H1 (cell line): ENCODE measurements around the gene GPRIN1. TPM values are rescaled to one million over a fixed set of nuclear protein-coding genes. Genes with fewer than 3 reads are reported as not detected.

Source experiments
- CTCF ChIA-PET: fragments of 300-600 bp; sonication (Branson Sonifier 250); formaldehyde crosslinking; loops from one replicate; lab custom pipeline; 2021; ENCODE audit not compliant: partially characterized antibody; lab: Charles Lee
- POLR2A ChIA-PET: fragments of 300-600 bp; sonication (Branson Sonifier 250); formaldehyde crosslinking; loops from one replicate; lab custom pipeline; 2021; ENCODE audit warnings: inconsistent platforms; ENCODE audit not compliant: partially characterized antibody; lab: Charles Lee
- DNase-seq, 2 experiments: peaks; one replicate each; pipeline versions ENCODE4 v3.0.0 to v3.0.0-alpha.2; 2010 to 2022; ENCODE audit warnings: low spot score in 2 of 2, low read depth in 1 of 2, mixed read lengths in 1 of 2
- FAIRE-seq: peaks from 2 replicates; lab custom pipeline; 2011; peaks lifted over from hg19 to GRCh38; lab: Jason Lieb, UNC
- H2AFZ ChIP-seq: 2 replicates; pipeline ENCODE4 v1.8.1; 2012; ENCODE audit warnings: low read length, inconsistent platforms
- H2AK5ac ChIP-seq: 2 replicates; pipeline ENCODE4 v1.6.1; 2013; ENCODE audit warnings: low read depth, low read length
- H2BK120ac ChIP-seq: replicated peaks from 2 replicates; pipeline ENCODE3; 2013; ENCODE audit warnings: low read depth, low read length, inconsistent platforms
- H2BK12ac ChIP-seq: 2 replicates; pipeline ENCODE4 v1.6.1; 2013; ENCODE audit warnings: low read depth, low read length
- H2BK15ac ChIP-seq: 2 replicates; pipeline ENCODE4 v1.6.1; 2013; ENCODE audit warnings: low read length
- H2BK20ac ChIP-seq: 2 replicates; pipeline ENCODE4 v1.6.1; 2013; ENCODE audit warnings: low read length
- H2BK5ac ChIP-seq: 2 replicates; pipeline ENCODE4 v1.6.1; 2013; ENCODE audit warnings: low read depth, low read length
- H3K14ac ChIP-seq: 2 replicates; pipeline ENCODE4 v1.6.1; 2013; ENCODE audit warnings: inconsistent platforms; ENCODE audit not compliant: insufficient read length
- H3K18ac ChIP-seq: 2 replicates; pipeline ENCODE4 v1.6.1; 2013; ENCODE audit warnings: low read length; ENCODE audit errors: extremely low read depth
- H3K23ac ChIP-seq: 2 replicates; pipeline ENCODE4 v1.6.1; 2013; ENCODE audit warnings: inconsistent platforms; ENCODE audit not compliant: insufficient read length
- H3K23me2 ChIP-seq: 2 replicates; pipeline ENCODE4 v1.6.1; 2013; ENCODE audit warnings: low read depth, low read length
- H3K27ac ChIP-seq: 2 replicates; pipeline ENCODE4 v1.6.1; 2011; ENCODE audit warnings: low read depth, low read length, inconsistent platforms
- H3K27me3 ChIP-seq, 4 experiments: replicated peaks in 1 of 4; 1 replicate in 1 of 4; 2 replicates in 3 of 4; pipeline versions ENCODE4 v1.6.1 to v1.8.1; 2011 to 2013; ENCODE audit warnings: low read length in 3 of 4, mild to moderate bottlenecking in 3 of 4, inconsistent platforms in 2 of 4, mixed read lengths in 2 of 4, moderate library complexity in 1 of 4; ENCODE audit not compliant: control insufficient read depth in 3 of 4, insufficient read depth in 3 of 4; ENCODE audit errors: extremely low read depth in 1 of 4
- H3K36me3 ChIP-seq, 4 experiments: 2 replicates each; pipeline versions ENCODE4 v1.6.1 to v1.8.1; 2011 to 2013; ENCODE audit warnings: mild to moderate bottlenecking in 4 of 4, low read length in 3 of 4, moderate library complexity in 2 of 4, control low read depth in 1 of 4, inconsistent platforms in 1 of 4; ENCODE audit not compliant: insufficient read depth in 4 of 4, control insufficient read depth in 2 of 4
- H3K4ac ChIP-seq: replicated peaks from 2 replicates; pipeline ENCODE3; 2013; ENCODE audit warnings: low read length, low read depth, mixed read lengths, inconsistent platforms; ENCODE audit not compliant: insufficient read length
- H3K4me1 ChIP-seq, 4 experiments: replicated peaks in 1 of 4; 1 replicate in 1 of 4; 2 replicates in 3 of 4; pipeline versions ENCODE4 v1.6.1 to v1.8.1; 2011 to 2013; ENCODE audit warnings: low read length in 3 of 4, inconsistent platforms in 2 of 4, mixed read lengths in 1 of 4; ENCODE audit not compliant: insufficient read depth in 4 of 4, control insufficient read depth in 3 of 4
- H3K4me2 ChIP-seq, 2 experiments: 2 replicates each; pipeline versions ENCODE4 v1.6.1 to v1.8.1; 2011 to 2013; ENCODE audit warnings: low read depth in 2 of 2, low read length in 2 of 2, control low read depth in 1 of 2, inconsistent platforms in 1 of 2, mild to moderate bottlenecking in 1 of 2; ENCODE audit not compliant: insufficient read depth in 1 of 2
- H3K4me3 ChIP-seq, 4 experiments: fragments of 200-600, 300-600 bp in 1 of 4; sonication (generic), shearing (Covaris generic), sonication (Bioruptor Twin) in 1 of 4; 2 replicates each; pipeline versions ENCODE4 v1.5.1 to v1.8.1; 2011 to 2016; ENCODE audit warnings: low read length in 4 of 4, low read depth in 3 of 4, control low read depth in 2 of 4, inconsistent platforms in 2 of 4, mild to moderate bottlenecking in 2 of 4, mixed read lengths in 1 of 4, moderate library complexity in 1 of 4; ENCODE audit not compliant: insufficient read depth in 2 of 4; ENCODE audit errors: extremely low read depth in 1 of 4
- H3K56ac ChIP-seq: replicated peaks from 2 replicates; pipeline ENCODE3; 2013; ENCODE audit warnings: low read depth, mild to moderate bottlenecking, mixed read lengths, low read length, inconsistent platforms; ENCODE audit not compliant: insufficient read length
- H3K79me1 ChIP-seq: 2 replicates; pipeline ENCODE4 v1.6.1; 2013; ENCODE audit warnings: low read depth, low read length, control low read depth
- H3K79me2 ChIP-seq, 2 experiments: 2 replicates each; pipeline versions ENCODE4 v1.6.1 to v1.8.1; 2012 to 2013; ENCODE audit warnings: low read length in 2 of 2, mild to moderate bottlenecking in 2 of 2, inconsistent platforms in 1 of 2; ENCODE audit not compliant: insufficient read depth in 2 of 2, control insufficient read depth in 1 of 2
- H3K9ac ChIP-seq, 4 experiments: replicated peaks in 1 of 4; 1 replicate in 1 of 4; 2 replicates in 3 of 4; pipeline versions ENCODE4 v1.6.1 to v1.8.1; 2011 to 2013; ENCODE audit warnings: low read depth in 3 of 4, low read length in 3 of 4, control low read depth in 2 of 4, mild to moderate bottlenecking in 2 of 4, moderate library complexity in 2 of 4, inconsistent platforms in 1 of 4; ENCODE audit errors: extremely low read depth in 1 of 4
- H3K9me3 ChIP-seq, 2 experiments: 2 replicates each; pipeline versions ENCODE4 v1.6.1 to v1.8.1; 2012 to 2013; ENCODE audit warnings: mild to moderate bottlenecking in 2 of 2, moderate library complexity in 2 of 2, control low read depth in 1 of 2, inconsistent platforms in 1 of 2, low read depth in 1 of 2, low read length in 1 of 2, mixed read lengths in 1 of 2; ENCODE audit not compliant: insufficient read depth in 2 of 2
- H4K20me1 ChIP-seq, 2 experiments: replicated peaks in 1 of 2; 2 replicates each; pipeline versions ENCODE3 to v1.8.1; 2011 to 2013; ENCODE audit warnings: inconsistent platforms in 2 of 2, low read length in 2 of 2, mild to moderate bottlenecking in 1 of 2; ENCODE audit not compliant: insufficient read depth in 2 of 2, control insufficient read depth in 1 of 2
- H4K5ac ChIP-seq: 2 replicates; pipeline ENCODE4 v1.6.1; 2013; ENCODE audit warnings: low read length, low read depth, mixed read lengths, inconsistent platforms; ENCODE audit not compliant: insufficient read length
- H4K8ac ChIP-seq: 2 replicates; pipeline ENCODE4 v1.8.0; 2013; ENCODE audit warnings: mild to moderate bottlenecking, moderate library complexity, low read length, inconsistent platforms; ENCODE audit not compliant: insufficient read depth; ENCODE audit errors: extremely low read depth
- H4K91ac ChIP-seq: replicated peaks from 2 replicates; pipeline ENCODE3; 2013; ENCODE audit warnings: low read length, mixed read lengths, inconsistent platforms; ENCODE audit not compliant: insufficient read length
- CBX5 ChIP-seq: fragments of 300-800, 300-1000 bp; sonication (generic); IDR thresholded peaks from 2 replicates; pipeline ENCODE4 v1.7.1; 2016; ENCODE audit warnings: antibody characterized with exemption, low read length, low read depth
- KDM4A ChIP-seq: IDR thresholded peaks from one replicate; pipeline ENCODE4 v1.7.1; 2012; ENCODE audit warnings: low read depth, mild to moderate bottlenecking, moderate library complexity, low read length, inconsistent platforms; ENCODE audit not compliant: severe bottlenecking
- SP2 ChIP-seq: IDR thresholded peaks from 2 replicates; pipeline ENCODE4 v1.6.1; 2012; ENCODE audit warnings: mild to moderate bottlenecking, low read length, inconsistent platforms
- SUZ12 ChIP-seq: fragments of 200-600 bp; sonication (generic); IDR thresholded peaks from 2 replicates; pipeline ENCODE4 v1.6.1; 2012; ENCODE audit warnings: mild to moderate bottlenecking, inconsistent platforms, low read length, moderate library complexity, mixed read lengths
- TBP ChIP-seq: IDR thresholded peaks from 2 replicates; pipeline ENCODE4 v1.6.1; 2011; ENCODE audit warnings: low read depth, low read length, improper control_type of control experiment
- ZNF274 ChIP-seq: IDR thresholded peaks from 2 replicates; pipeline ENCODE4 v1.7.0; 2012; ENCODE audit warnings: low read length, borderline replicate concordance; ENCODE audit errors: extremely low read depth
- WGBS, 2 experiments: shearing (Covaris generic) in 1 of 2; methylation state at CpG; one replicate each; pipeline versions ENCODE4 v1.1.6 to v1.1.7; 2013 to 2015; ENCODE audit warnings: low lambda C conversion rate in 2 of 2, mixed read lengths in 2 of 2, inconsistent platforms in 1 of 2, low coverage in 1 of 2, missing lambda C conversion rate in 1 of 2; ENCODE audit not compliant: insufficient replicate concordance in 2 of 2, insufficient coverage in 1 of 2, insufficient read length in 1 of 2; ENCODE audit errors: extremely low coverage in 1 of 2, missing lambda C conversion rate in 1 of 2; 5-methylcytosine and 5-hydroxymethylcytosine counted together
- polyA plus RNA-seq, 7 experiments: library from polyadenylated mRNA; depleted of rRNA in 3 of 7; stranded (reverse) in 5 of 7; unstranded in 2 of 7; fragments of >200 nt in 5 of 7; fragments of 200-250 nt in 2 of 7; gene quantifications; 1 replicate in 5 of 7; 2 replicates in 1 of 7; 4 replicates in 1 of 7; pipeline versions ENCODE4 v1.2.1 to v1.2.3, GENCODE V29; 2011 to 2013; ENCODE audit warnings: missing spikeins in 2 of 7, mixed read lengths in 2 of 7
- total RNA-seq: library from RNA; stranded (reverse); fragmentation: NEBNext Ultra II Directional; extraction: Animal tissue kit (Norgen Biotek cat#: 25700); gene quantifications from 2 replicates; pipeline ENCODE4 v1.2.1, GENCODE V29; 2021
- TF ChIP-seq, protein P1 (sequence below): IDR thresholded peaks from 2 replicates; pipeline ENCODE4 v1.6.1; 2011; ENCODE audit warnings: low read length, improper control_type of control experiment

GPRIN1 gene
- total and polyA plus RNA-seq, 2 of the 8 experiments (the other 6 are each of a cell fraction or from before 2014, with no cell fraction given): 3.3 to 12.0 TPM

DNA sequence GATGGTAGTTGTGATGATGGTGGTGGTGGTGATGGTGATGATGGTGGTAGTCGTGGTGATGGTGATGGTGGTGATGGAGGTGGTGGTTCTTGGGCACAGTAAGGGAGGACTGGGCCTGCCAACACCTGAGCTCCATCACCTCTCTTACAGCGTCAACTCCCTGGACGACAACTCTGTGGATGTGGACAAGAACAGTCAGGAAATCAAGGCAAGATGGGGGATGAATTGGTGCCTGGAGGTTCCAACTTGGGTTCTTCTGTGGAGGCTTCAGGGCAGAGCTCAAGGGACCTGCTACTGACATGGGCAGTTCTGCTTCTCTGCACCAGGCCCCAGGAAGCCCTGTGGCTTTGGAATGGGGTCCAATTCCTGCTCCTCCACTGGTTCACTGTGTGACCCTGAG is 17.4 kb downstream of the GPRIN1 start:
- no peak overlapping the region for H3K9ac ChIP-seq
- ChIA-PET CTCF (interaction anchor here (0.6 to 4.6 kb wide), 5 partner anchors 11 to 154 kb away, joined by 3 to 17 read pairs (median 3); no protein-coding TSS in a partner anchor), POLR2A (no interaction called here)
- H3K9me3 ChIP-seq: peaks cover 7 to 9% of the 10 kb centered on the region in 2 experiments; a peak in 2 of 4 replicates
- FAIRE-seq (no peak), DNase-seq (no peak)
- H2BK12ac ChIP-seq: no peak overlapping the region
- H3K18ac ChIP-seq: no peak overlapping the region
- H2BK120ac ChIP-seq: no peak overlapping the region
- H3K4me2 ChIP-seq: no peak overlapping the region
- peaks cover 0 to 16% (median 7%) of the 10 kb centered on the region in 4 experiments; a peak in 4 of 7 replicates for H3K27me3 ChIP-seq
- H2BK15ac ChIP-seq: no peak overlapping the region
- peak overlapping the region; percentile 93 for H3K56ac ChIP-seq
- H3K4me1 ChIP-seq: 0 out of 7 replicates have a peak, but pooled peaks cover 0 to 2% (median 0%) of the 10 kb centered on the region in 4 experiments
- H3K4me3 ChIP-seq: no peak overlapping the region
- H3K23ac ChIP-seq: no peak overlapping the region
- no peak overlapping the region; the same call in 1 of the 2 replicates for H4K8ac ChIP-seq
- H3K79me2 ChIP-seq: no peaks in the 10 kb centered on the region
- H3K4ac ChIP-seq: no peak overlapping the region
- 87% methylated on average over 3 of the region's 3 CpGs; no CpG with 5 or more reads in 1 of the 2 experiments for WGBS, 2 experiments
- H3K79me1 ChIP-seq: no peaks in the 10 kb centered on the region
- no peak overlapping the region for H2AFZ ChIP-seq
- no peak for TF ChIP-seq SUZ12
- TF ChIP-seq SP2: no peak
- TF ChIP-seq ZNF274: no peak
- no peak for TF ChIP-seq TBP
- no peak for TF ChIP-seq CBX5
- TF ChIP-seq, protein P1, sequence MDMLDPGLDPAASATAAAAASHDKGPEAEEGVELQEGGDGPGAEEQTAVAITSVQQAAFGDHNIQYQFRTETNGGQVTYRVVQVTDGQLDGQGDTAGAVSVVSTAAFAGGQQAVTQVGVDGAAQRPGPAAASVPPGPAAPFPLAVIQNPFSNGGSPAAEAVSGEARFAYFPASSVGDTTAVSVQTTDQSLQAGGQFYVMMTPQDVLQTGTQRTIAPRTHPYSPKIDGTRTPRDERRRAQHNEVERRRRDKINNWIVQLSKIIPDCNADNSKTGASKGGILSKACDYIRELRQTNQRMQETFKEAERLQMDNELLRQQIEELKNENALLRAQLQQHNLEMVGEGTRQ: no peak
- TF ChIP-seq KDM4A: no peak
- no peak overlapping the region for H2BK20ac ChIP-seq
- H4K91ac ChIP-seq: no peak overlapping the region
- H4K20me1 ChIP-seq: peaks cover 0 to 14% of the 10 kb centered on the region in 2 experiments
- no peak overlapping the region for H3K14ac ChIP-seq
- H2BK5ac ChIP-seq: no peak overlapping the region
- H3K36me3 ChIP-seq: no peaks in the 10 kb centered on the region; a peak in 1 of 8 replicates
- peaks cover 21% of the 10 kb centered on the region; the same call in 1 of the 2 replicates for H3K23me2 ChIP-seq
- no peak overlapping the region for H4K5ac ChIP-seq
- H3K27ac ChIP-seq: no peak overlapping the region
- H2AK5ac ChIP-seq: no peak overlapping the region
